Nephron progenitor cell (in vitro differentiated cells): Measurements from ENCODE around the gene PARL.

Experiments used
- DNase-seq: peaks from one replicate; pipeline ENCODE4 v3.0.0; 2021
- H3K27ac Mint-ChIP-seq: 2 replicates; pipeline ENCODE4 v1.8.0; 2021; ENCODE audit warnings: mild to moderate bottlenecking, moderate library complexity, mixed read lengths
- H3K27me3 Mint-ChIP-seq: 2 replicates; pipeline ENCODE4 v1.8.0; 2021; ENCODE audit warnings: mild to moderate bottlenecking, low read depth, mixed read lengths; ENCODE audit not compliant: poor library complexity
- H3K36me3 Mint-ChIP-seq: 2 replicates; pipeline ENCODE4 v1.8.0; 2021; ENCODE audit warnings: low read depth, mixed read lengths
- H3K4me1 Mint-ChIP-seq: 2 replicates; pipeline ENCODE4 v1.8.0; 2021; ENCODE audit warnings: mixed read lengths
- H3K4me3 Mint-ChIP-seq: 2 replicates; pipeline ENCODE4 v1.8.0; 2021; ENCODE audit warnings: mild to moderate bottlenecking, moderate library complexity, mixed read lengths
- H3K9me3 Mint-ChIP-seq: 2 replicates; pipeline ENCODE4 v1.8.0; 2021; ENCODE audit warnings: mild to moderate bottlenecking, moderate library complexity, mixed read lengths
- TF ChIP-seq, protein P1 (sequence below): fragments of 200-600 bp; sonication (generic); IDR thresholded peaks from 2 replicates; pipeline ENCODE4 v1.5.0; 2021; ENCODE audit warnings: antibody characterized with exemption

PARL gene

DNA sequence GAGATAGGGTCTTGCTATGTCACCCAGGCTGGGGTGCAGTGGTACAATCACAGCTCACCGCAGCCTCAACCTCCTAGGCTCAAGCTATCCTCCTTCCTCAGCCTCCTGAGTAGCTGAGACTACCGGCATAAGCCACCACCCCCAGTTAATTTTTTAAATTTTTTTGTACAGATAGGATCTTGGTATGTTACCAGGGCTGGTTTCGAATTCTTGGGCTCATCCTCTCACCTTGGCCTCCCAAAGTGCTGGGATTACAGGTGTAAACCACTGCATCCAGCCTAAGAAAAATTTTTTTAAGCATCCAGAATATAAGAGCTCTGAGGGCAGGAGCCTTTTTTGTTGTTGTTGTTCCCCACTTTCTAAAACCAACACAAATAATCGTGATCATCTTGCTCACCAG, 44.9 kb downstream of the PARL start:
- H3K4me1 Mint-ChIP-seq: no peaks in the 10 kb centered on the region
- TF ChIP-seq, protein P1, sequence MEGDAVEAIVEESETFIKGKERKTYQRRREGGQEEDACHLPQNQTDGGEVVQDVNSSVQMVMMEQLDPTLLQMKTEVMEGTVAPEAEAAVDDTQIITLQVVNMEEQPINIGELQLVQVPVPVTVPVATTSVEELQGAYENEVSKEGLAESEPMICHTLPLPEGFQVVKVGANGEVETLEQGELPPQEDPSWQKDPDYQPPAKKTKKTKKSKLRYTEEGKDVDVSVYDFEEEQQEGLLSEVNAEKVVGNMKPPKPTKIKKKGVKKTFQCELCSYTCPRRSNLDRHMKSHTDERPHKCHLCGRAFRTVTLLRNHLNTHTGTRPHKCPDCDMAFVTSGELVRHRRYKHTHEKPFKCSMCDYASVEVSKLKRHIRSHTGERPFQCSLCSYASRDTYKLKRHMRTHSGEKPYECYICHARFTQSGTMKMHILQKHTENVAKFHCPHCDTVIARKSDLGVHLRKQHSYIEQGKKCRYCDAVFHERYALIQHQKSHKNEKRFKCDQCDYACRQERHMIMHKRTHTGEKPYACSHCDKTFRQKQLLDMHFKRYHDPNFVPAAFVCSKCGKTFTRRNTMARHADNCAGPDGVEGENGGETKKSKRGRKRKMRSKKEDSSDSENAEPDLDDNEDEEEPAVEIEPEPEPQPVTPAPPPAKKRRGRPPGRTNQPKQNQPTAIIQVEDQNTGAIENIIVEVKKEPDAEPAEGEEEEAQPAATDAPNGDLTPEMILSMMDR: no peak
- H3K27me3 Mint-ChIP-seq: no peaks in the 10 kb centered on the region
- DNase-seq: no peak
- no peak overlapping the region for H3K4me3 Mint-ChIP-seq
- peaks cover 55% of the 10 kb centered on the region for H3K36me3 Mint-ChIP-seq
- H3K9me3 Mint-ChIP-seq: no peaks in the 10 kb centered on the region
- H3K27ac Mint-ChIP-seq: no peak overlapping the region

DNA sequence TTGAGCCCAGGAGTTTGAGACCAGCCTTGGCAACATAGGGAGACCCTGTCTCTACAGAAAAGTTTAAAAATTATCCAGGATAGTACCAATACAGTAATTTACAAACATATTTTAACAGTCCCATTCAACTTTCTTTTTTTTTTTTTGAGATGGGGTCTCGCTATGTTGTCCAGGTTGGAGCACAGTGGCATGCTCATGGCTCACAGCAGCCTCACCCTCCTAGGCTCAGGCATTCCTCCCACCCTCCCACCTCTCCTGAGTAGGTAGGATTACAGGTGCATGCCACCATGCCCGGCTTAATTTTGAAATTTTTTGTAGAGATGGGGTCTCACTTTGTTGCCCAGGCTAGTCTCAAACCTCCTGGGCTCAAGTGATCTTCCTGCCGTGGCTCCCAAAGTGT, 46.8 kb downstream of the PARL start:
- H3K36me3 Mint-ChIP-seq: peaks cover 64% of the 10 kb centered on the region

DNA sequence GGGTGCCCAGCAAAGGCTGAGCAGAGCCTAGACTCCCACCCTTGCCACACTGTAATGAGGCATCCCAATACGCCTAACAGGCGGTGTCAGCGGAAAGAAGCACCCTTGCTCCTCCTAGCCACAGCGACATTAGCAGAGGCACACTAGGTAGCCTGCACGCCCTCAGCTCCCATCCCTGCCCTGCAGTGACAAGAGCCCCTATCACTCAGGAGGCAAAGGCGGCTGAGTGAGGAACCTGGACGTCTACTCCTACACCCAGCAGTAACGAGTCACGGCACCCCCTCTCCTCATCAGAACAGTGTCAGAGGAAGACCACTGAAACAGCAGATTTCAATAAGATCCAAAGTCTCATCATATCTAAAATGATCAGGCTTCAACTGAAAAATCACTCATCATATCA, 47.3 kb downstream of the PARL start:
- Mint-ChIP-seq H3K9me3 (no peaks in the 10 kb centered on the region), H3K4me1 (no peaks in the 10 kb centered on the region), H3K27ac (peak overlapping the region; percentile 95), H3K27me3 (no peaks in the 10 kb centered on the region), H3K4me3 (no peak overlapping the region), H3K36me3 (peaks cover 69% of the 10 kb centered on the region)
- TF ChIP-seq, protein P1: no peak
- DNase-seq: no peak

More for the DNA sequence above, 46.8 kb downstream of the PARL start:
- TF ChIP-seq, protein P1: no peak
- no peaks in the 10 kb centered on the region for H3K27me3 Mint-ChIP-seq
- no peak overlapping the region for H3K27ac Mint-ChIP-seq
- no peak overlapping the region for H3K4me3 Mint-ChIP-seq
- H3K9me3 Mint-ChIP-seq: no peaks in the 10 kb centered on the region
- no peak for DNase-seq
- no peaks in the 10 kb centered on the region for H3K4me1 Mint-ChIP-seq

DNA sequence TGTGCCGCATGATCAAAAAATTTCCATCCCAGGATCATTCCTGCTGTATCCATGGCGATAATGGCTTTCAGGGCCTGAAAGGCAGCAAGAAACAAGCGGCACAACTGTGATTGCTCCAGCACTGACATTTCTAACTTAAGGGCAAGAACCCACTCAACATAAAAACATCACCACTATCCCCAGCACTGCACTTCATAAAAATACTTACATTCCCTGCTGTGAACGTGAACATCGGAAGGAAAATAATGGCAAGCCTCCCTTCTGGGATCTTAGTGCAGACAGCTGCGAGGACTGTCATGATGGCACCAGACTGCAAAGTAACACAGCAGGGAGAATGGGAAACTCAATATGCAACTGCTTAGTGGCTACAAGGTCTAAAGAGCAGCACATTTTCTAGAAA, 51.2 kb downstream of the PARL start:
- Mint-ChIP-seq H3K4me1 (no peaks in the 10 kb centered on the region), H3K9me3 (no peaks in the 10 kb centered on the region), H3K27ac (no peak overlapping the region), H3K4me3 (no peak overlapping the region), H3K27me3 (peaks cover 3% of the 10 kb centered on the region), H3K36me3 (peaks cover 62% of the 10 kb centered on the region)
- DNase-seq: no peak
- TF ChIP-seq, protein P1: no peak

DNA sequence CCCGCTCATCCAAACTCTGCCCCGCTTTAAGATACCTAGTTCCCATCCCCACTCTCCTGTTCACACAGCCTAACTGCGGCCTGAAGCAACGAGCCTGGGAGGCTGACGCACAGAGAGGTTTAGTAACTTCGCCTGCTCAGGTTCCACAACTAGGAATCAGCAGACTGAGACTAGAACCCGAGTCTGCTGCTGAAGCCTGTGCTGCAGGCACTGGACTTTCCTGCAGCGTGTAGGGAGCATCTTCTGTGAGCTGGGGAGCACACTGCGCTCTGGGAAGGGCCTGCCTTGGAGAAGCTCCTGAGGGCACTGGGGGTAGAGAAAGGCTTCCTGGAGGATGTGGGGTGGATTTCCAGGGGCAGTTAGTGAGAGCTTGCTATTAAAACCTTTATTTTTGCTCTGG, 54.5 kb downstream of the PARL start:
- Mint-ChIP-seq H3K9me3 (no peaks in the 10 kb centered on the region), H3K4me1 (peaks cover 11% of the 10 kb centered on the region), H3K27me3 (peaks cover 10% of the 10 kb centered on the region), H3K36me3 (peaks cover 50% of the 10 kb centered on the region), H3K4me3 (no peak overlapping the region), H3K27ac (no peak overlapping the region)
- TF ChIP-seq, protein P1: no peak
- DNase-seq: no peak

DNA sequence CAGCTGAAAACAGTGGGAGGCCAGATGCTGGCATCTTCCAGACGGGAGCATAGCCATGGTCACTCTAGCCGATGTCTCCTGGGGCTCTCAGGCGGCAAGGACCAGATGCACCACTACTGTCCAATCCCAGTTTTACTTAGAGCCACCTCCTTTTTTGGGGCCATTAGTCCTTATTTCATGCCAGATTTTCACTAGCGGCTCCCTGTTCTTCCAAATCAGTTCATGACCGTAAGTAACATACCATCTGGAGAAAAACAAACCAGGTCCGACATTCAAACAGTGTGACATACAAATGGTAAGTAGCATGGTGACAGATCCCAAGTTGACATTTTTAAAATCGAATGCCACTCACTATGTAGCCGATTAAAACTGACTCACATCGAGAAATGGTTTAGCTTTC, 55.2 kb downstream of the PARL start:
- no peak for DNase-seq
- Mint-ChIP-seq H3K4me3 (no peak overlapping the region), H3K36me3 (peaks cover 50% of the 10 kb centered on the region), H3K4me1 (peaks cover 12% of the 10 kb centered on the region), H3K27me3 (peaks cover 12% of the 10 kb centered on the region), H3K27ac (no peak overlapping the region), H3K9me3 (no peaks in the 10 kb centered on the region)
- TF ChIP-seq, protein P1: no peak
